Mammary epithelial cell (primary cell): Measurements from ENCODE around the gene BECN2.

Source experiments
- EZH2 ChIP-seq: IDR thresholded peaks from 2 replicates; pipeline ENCODE4 v1.6.1; 2012; ENCODE audit warnings: low read length, inconsistent platforms, borderline replicate concordance
- TF ChIP-seq, protein P1 (sequence below), 2 donors: IDR thresholded peaks in 1 of 2; conservative IDR thresholded peaks in 1 of 2; 2 replicates each; pipeline ENCODE4 v1.5.1; 2011 to 2012; ENCODE audit warnings: inconsistent platforms in 2 of 2, low read length in 2 of 2, mild to moderate bottlenecking in 2 of 2, control low read depth in 1 of 2, low read depth in 1 of 2; ENCODE audit not compliant: insufficient read depth in 1 of 2; ENCODE audit errors: extremely low read depth in 1 of 2

DNA sequence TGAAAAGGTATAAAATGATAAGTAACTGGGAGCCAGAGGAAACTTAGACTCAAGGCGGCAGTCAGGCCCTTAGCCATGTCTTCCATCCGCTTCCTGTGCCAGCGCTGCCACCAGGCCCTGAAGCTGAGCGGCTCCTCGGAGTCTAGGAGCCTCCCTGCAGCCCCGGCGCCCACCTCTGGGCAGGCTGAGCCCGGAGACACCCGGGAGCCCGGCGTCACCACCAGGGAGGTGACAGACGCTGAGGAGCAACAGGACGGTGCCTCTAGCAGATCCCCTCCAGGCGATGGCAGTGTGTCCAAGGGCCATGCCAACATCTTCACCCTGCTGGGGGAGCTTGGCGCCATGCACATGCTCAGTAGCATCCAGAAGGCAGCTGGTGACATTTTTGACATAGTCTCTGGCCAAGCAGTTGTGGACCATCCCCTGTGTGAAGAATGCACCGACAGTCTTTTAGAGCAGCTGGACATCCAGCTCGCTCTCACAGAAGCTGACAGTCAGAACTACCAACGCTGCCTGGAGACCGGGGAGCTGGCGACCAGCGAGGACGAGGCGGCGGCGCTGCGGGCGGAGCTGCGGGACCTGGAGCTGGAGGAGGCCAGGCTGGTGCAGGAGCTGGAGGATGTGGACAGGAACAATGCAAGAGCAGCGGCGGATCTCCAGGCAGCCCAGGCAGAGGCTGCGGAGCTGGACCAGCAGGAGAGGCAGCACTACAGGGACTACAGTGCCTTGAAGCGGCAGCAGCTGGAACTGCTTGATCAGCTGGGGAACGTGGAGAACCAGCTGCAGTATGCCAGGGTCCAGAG lies at the start of gene BECN2:
- TF ChIP-seq, protein P1, sequence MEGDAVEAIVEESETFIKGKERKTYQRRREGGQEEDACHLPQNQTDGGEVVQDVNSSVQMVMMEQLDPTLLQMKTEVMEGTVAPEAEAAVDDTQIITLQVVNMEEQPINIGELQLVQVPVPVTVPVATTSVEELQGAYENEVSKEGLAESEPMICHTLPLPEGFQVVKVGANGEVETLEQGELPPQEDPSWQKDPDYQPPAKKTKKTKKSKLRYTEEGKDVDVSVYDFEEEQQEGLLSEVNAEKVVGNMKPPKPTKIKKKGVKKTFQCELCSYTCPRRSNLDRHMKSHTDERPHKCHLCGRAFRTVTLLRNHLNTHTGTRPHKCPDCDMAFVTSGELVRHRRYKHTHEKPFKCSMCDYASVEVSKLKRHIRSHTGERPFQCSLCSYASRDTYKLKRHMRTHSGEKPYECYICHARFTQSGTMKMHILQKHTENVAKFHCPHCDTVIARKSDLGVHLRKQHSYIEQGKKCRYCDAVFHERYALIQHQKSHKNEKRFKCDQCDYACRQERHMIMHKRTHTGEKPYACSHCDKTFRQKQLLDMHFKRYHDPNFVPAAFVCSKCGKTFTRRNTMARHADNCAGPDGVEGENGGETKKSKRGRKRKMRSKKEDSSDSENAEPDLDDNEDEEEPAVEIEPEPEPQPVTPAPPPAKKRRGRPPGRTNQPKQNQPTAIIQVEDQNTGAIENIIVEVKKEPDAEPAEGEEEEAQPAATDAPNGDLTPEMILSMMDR (conservative IDR thresholded peaks at IDR 0.05 in 1 of 2, IDR thresholded peaks at IDR 0.05 in 1 of 2; ENCODE audit: extremely low read depth in 1 of 2, insufficient read depth in 1 of 2, low read depth in 1 of 2, low read length in 2 of 2), result no peak
- TF ChIP-seq EZH2, result no peak
